ENCODE data around the gene CAMK1D. TPM values are rescaled to one million over a fixed set of nuclear protein-coding genes. Genes with fewer than 3 reads are reported as not detected.

CAMK1D gene
- total RNA-seq, 1 experiment from 2014 or later, result 6.3 TPM

GRCh38 chr10:12679636-12680035, 330.3 kb downstream of the CAMK1D start:
- Histone ChIP-seq H3K56ac (ENCODE audit: insufficient read length, low read depth, low read length) (no peak overlapping the region), H2BK20ac (ENCODE audit: low read depth, low read length, poor library complexity, severe bottlenecking) (no peak overlapping the region), H4K20me1 (ENCODE audit: control insufficient read depth, insufficient read depth, insufficient read length) (no peaks in the 10 kb centered on the region), H3K9ac (ENCODE audit: extremely low read depth, insufficient read length, low read length) (no peak overlapping the region), H3K9me3 (ENCODE audit: control insufficient read depth, low read depth, low read length) (no peaks in the 10 kb centered on the region), H3K18ac (ENCODE audit: insufficient read length, low read depth, low read length) (no peak overlapping the region), H3K79me1 (ENCODE audit: insufficient read depth, low read depth, low read length, poor library complexity, severe bottlenecking) (no peaks in the 10 kb centered on the region), H3K4me2 (ENCODE audit: insufficient read depth, insufficient read length, low read length) (no peak overlapping the region), H3K27me3 (ENCODE audit: insufficient read depth, low read length) (no peaks in the 10 kb centered on the region), H3K4me1 (ENCODE audit: insufficient read depth, low read length) (no peaks in the 10 kb centered on the region), H2BK120ac (ENCODE audit: low read depth, low read length, poor library complexity, severe bottlenecking) (no peak overlapping the region), H3K27ac (ENCODE audit: insufficient read length, low read depth, low read length) (no peak overlapping the region), H2BK12ac (ENCODE audit: insufficient read length, low read depth, low read length) (no peak overlapping the region), H3T11ph (ENCODE audit: low read length) (no peak overlapping the region), H3K23ac (ENCODE audit: insufficient read length, low read depth, low read length) (no peak overlapping the region), H2AFZ (ENCODE audit: low read length) (no peak overlapping the region), H4K8ac (replicated peaks; ENCODE audit: insufficient read length, low read depth, low read length) (no peak overlapping the region), H4K5ac (ENCODE audit: insufficient read length, low read depth, low read length) (no peak overlapping the region), H2BK15ac (ENCODE audit: low read depth, low read length) (no peak overlapping the region), H3K14ac (ENCODE audit: insufficient read depth, low read length) (no peak overlapping the region), H4K91ac (ENCODE audit: insufficient read length, low read depth, low read length) (no peak overlapping the region), H3K4ac (ENCODE audit: low read depth, low read length) (no peak overlapping the region), H3K23me2 (ENCODE audit: insufficient read length, low read depth, low read length, poor library complexity, severe bottlenecking) (no peaks in the 10 kb centered on the region), H3K79me2 (ENCODE audit: insufficient read depth, low read length) (no peaks in the 10 kb centered on the region), H2AK5ac (ENCODE audit: insufficient read length, low read length) (no peak overlapping the region), H2BK5ac (ENCODE audit: insufficient read length, low read length) (no peak overlapping the region)
- Mint-ChIP-seq H3K4me3 (no peak overlapping the region), H3K27me3 (ENCODE audit: low read depth) (no peaks in the 10 kb centered on the region), H3K27ac (no peak overlapping the region), H3K4me1 (peaks cover 0 to 2% of the 10 kb centered on the region in 2 experiments; a peak in 1 of 4 replicates), H3K9me3 (no peaks in the 10 kb centered on the region), H3K36me3 (ENCODE audit: insufficient read depth in 1 of 3, low read depth in 3 of 3) (no peaks in the 10 kb centered on the region)
- no peak for DNase-seq
- TF ChIP-seq CTCF (conservative IDR thresholded peaks at IDR 0.05), result no peak
- no CpG with 5 or more reads among the region's 6 CpGs for WGBS (ENCODE audit: extremely low coverage, insufficient read length, low lambda C conversion rate)

Data from H9 (cell line).